Measurements from ENCODE around the gene DNAJC1.

The DNAJC1 gene

DNA sequence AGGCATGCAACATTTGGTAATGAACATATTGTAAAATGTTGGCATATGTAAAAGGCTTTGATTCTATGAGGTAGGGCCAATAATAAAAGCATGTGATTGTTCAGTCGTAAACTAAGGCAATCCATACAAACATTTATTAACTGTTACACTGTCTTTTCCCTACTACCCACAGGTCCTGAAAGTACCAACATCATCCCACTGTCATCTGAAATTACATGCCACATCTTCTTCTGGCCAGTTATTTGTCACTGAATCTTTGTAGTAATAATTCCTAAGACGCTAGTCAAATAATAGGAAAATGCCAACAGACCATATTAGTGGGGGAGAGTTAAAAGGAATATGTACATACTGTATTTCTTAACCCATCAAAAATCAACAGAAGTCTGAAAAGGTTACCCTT, 27.2 kb downstream of the DNAJC1 start:
- ChIA-PET POLR2A (no interaction called here), CTCF (interaction anchor here (0.7 kb wide), 1 partner anchor 356 kb away, joined by 3 read pairs; no protein-coding TSS in a partner anchor)
- Histone ChIP-seq H3K36me3 (ENCODE audit: control insufficient read depth in 2 of 2, insufficient read depth in 1 of 2, low read length in 2 of 2) (no peaks in the 10 kb centered on the region), H3K9me3 (ENCODE audit: control insufficient read depth, insufficient read depth, low read depth, low read length) (no peaks in the 10 kb centered on the region), H3K4me3 (ENCODE audit: low read depth, low read length) (no peak overlapping the region), H3K27ac (ENCODE audit: extremely low read depth, low read depth, low read length) (no peak overlapping the region), H3K4me1 (ENCODE audit: control insufficient read depth, insufficient read depth, low read length) (peaks cover 16% of the 10 kb centered on the region)
- TF ChIP-seq TCF7L2 (IDR thresholded peaks at IDR 0.05; ENCODE audit: borderline replicate concordance, low read depth, low read length) (no peak), FEZF1 (tag by site-specific recombination; IDR thresholded peaks at IDR 0.05) (0 out of 2 replicates have a peak, but pooled peaks have one; percentile 20)

DNA sequence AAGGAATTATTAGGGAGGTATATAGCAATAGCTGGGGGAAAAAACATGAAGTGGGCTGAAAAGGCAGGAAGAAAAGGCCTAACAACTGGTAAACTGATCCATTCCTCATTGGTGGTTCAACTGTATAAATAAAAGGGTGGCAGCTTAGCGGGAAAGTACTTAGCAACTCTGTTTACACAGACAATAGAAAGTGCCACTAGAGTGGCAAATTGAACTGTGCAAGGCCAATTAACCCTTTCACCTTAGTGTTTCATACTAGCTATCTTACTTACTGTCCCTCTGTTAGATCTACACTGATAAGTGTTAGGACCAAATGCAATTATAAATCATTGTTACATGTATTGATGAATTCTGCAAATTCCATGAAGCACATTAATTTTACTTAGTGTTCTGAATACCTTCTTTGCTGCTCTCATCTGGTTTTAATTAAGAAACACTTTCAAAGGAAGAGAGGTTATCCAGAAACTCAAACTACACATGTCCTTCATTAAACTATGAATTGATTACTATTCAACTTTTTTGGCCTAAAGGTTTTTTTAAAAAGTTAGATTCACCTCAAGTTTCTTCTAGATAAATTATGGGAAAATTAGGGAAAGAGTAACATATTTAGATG, 28.0 kb downstream of the DNAJC1 start:
- no peaks in the 10 kb centered on the region for H3K36me3 ChIP-seq (ENCODE audit: control insufficient read depth in 2 of 2, insufficient read depth in 1 of 2, low read length in 2 of 2)
- no peaks in the 10 kb centered on the region for H3K9me3 ChIP-seq (ENCODE audit: control insufficient read depth, insufficient read depth, low read depth, low read length)
- POLR2A ChIA-PET = no interaction called here
- no peak overlapping the region for H3K27ac ChIP-seq (ENCODE audit: extremely low read depth, low read depth, low read length)
- H3K4me1 ChIP-seq (ENCODE audit: control insufficient read depth, insufficient read depth, low read length) = peaks cover 16% of the 10 kb centered on the region
- CTCF ChIA-PET = no interaction called here
- no peak overlapping the region for H3K4me3 ChIP-seq (ENCODE audit: low read depth, low read length)
- 0 out of 2 replicates have a peak, but pooled peaks have one; percentile 18 for TF ChIP-seq ZNF335 (tag by site-specific recombination; conservative IDR thresholded peaks at IDR 0.05)
- TF ChIP-seq ZEB2 (tag by site-specific recombination; IDR thresholded peaks at IDR 0.05) = 0 out of 2 replicates have a peak, but pooled peaks have one; percentile 34
- no peak for TF ChIP-seq ZNF324 (tag by site-specific recombination; IDR thresholded peaks at IDR 0.05)
- TF ChIP-seq, protein P1, sequence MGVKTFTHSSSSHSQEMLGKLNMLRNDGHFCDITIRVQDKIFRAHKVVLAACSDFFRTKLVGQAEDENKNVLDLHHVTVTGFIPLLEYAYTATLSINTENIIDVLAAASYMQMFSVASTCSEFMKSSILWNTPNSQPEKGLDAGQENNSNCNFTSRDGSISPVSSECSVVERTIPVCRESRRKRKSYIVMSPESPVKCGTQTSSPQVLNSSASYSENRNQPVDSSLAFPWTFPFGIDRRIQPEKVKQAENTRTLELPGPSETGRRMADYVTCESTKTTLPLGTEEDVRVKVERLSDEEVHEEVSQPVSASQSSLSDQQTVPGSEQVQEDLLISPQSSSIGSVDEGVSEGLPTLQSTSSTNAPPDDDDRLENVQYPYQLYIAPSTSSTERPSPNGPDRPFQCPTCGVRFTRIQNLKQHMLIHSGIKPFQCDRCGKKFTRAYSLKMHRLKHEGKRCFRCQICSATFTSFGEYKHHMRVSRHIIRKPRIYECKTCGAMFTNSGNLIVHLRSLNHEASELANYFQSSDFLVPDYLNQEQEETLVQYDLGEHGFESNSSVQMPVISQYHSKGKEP (tag by site-specific recombination; IDR thresholded peaks at IDR 0.05) = peak; percentile 73
- TF ChIP-seq ZNF621 (tag by site-specific recombination; IDR thresholded peaks at IDR 0.05) = no peak
- 0 out of 2 replicates have a peak, but pooled peaks have one; percentile 44 for TF ChIP-seq ZNF561 (tag by site-specific recombination; IDR thresholded peaks at IDR 0.05; ENCODE audit: borderline replicate concordance)
- TF ChIP-seq ZNF366 (tag by site-specific recombination; conservative IDR thresholded peaks at IDR 0.05) = peak; percentile 31; the same call in 1 of the 2 replicates
- TF ChIP-seq ZFP69B (tag by site-specific recombination; IDR thresholded peaks at IDR 0.05) = no peak
- TF ChIP-seq ZNF24 (tag by site-specific recombination; IDR thresholded peaks at IDR 0.05) = 0 out of 2 replicates have a peak, but pooled peaks have one; percentile 23
- TF ChIP-seq, protein P2, sequence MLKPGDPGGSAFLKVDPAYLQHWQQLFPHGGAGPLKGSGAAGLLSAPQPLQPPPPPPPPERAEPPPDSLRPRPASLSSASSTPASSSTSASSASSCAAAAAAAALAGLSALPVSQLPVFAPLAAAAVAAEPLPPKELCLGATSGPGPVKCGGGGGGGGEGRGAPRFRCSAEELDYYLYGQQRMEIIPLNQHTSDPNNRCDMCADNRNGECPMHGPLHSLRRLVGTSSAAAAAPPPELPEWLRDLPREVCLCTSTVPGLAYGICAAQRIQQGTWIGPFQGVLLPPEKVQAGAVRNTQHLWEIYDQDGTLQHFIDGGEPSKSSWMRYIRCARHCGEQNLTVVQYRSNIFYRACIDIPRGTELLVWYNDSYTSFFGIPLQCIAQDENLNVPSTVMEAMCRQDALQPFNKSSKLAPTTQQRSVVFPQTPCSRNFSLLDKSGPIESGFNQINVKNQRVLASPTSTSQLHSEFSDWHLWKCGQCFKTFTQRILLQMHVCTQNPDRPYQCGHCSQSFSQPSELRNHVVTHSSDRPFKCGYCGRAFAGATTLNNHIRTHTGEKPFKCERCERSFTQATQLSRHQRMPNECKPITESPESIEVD (tag by site-specific recombination; IDR thresholded peaks at IDR 0.05) = peak; percentile 88
- TF ChIP-seq TCF7L2 (IDR thresholded peaks at IDR 0.05; ENCODE audit: borderline replicate concordance, low read depth, low read length) = peak; percentile 52; the same call in 1 of the 2 replicates
- TF ChIP-seq, protein P3, sequence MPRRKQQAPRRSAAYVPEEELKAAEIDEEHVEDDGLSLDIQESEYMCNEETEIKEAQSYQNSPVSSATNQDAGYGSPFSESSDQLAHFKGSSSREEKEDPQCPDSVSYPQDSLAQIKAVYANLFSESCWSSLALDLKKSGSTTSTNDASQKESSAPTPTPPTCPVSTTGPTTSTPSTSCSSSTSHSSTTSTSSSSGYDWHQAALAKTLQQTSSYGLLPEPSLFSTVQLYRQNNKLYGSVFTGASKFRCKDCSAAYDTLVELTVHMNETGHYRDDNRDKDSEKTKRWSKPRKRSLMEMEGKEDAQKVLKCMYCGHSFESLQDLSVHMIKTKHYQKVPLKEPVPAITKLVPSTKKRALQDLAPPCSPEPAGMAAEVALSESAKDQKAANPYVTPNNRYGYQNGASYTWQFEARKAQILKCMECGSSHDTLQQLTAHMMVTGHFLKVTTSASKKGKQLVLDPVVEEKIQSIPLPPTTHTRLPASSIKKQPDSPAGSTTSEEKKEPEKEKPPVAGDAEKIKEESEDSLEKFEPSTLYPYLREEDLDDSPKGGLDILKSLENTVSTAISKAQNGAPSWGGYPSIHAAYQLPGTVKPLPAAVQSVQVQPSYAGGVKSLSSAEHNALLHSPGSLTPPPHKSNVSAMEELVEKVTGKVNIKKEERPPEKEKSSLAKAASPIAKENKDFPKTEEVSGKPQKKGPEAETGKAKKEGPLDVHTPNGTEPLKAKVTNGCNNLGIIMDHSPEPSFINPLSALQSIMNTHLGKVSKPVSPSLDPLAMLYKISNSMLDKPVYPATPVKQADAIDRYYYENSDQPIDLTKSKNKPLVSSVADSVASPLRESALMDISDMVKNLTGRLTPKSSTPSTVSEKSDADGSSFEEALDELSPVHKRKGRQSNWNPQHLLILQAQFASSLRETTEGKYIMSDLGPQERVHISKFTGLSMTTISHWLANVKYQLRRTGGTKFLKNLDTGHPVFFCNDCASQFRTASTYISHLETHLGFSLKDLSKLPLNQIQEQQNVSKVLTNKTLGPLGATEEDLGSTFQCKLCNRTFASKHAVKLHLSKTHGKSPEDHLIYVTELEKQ (tag by site-specific recombination; IDR thresholded peaks at IDR 0.05; ENCODE audit: borderline replicate concordance) = peak; percentile 52; the same call in 1 of the 2 replicates
- peak; percentile 65 for TF ChIP-seq IKZF3 (tag by site-specific recombination; IDR thresholded peaks at IDR 0.05)
- no peak for TF ChIP-seq ZNF175 (tag by site-specific recombination; IDR thresholded peaks at IDR 0.05)
- TF ChIP-seq PRDM1 (tag by site-specific recombination; IDR thresholded peaks at IDR 0.05) = peak; percentile 77
- peak; percentile 83; the same call in 1 of the 2 replicates for TF ChIP-seq ZNF184 (tag by site-specific recombination; IDR thresholded peaks at IDR 0.05)
- no peak for TF ChIP-seq BCL11A (tag by site-specific recombination; IDR thresholded peaks at IDR 0.05; ENCODE audit: low read depth)
- TF ChIP-seq, protein P4, sequence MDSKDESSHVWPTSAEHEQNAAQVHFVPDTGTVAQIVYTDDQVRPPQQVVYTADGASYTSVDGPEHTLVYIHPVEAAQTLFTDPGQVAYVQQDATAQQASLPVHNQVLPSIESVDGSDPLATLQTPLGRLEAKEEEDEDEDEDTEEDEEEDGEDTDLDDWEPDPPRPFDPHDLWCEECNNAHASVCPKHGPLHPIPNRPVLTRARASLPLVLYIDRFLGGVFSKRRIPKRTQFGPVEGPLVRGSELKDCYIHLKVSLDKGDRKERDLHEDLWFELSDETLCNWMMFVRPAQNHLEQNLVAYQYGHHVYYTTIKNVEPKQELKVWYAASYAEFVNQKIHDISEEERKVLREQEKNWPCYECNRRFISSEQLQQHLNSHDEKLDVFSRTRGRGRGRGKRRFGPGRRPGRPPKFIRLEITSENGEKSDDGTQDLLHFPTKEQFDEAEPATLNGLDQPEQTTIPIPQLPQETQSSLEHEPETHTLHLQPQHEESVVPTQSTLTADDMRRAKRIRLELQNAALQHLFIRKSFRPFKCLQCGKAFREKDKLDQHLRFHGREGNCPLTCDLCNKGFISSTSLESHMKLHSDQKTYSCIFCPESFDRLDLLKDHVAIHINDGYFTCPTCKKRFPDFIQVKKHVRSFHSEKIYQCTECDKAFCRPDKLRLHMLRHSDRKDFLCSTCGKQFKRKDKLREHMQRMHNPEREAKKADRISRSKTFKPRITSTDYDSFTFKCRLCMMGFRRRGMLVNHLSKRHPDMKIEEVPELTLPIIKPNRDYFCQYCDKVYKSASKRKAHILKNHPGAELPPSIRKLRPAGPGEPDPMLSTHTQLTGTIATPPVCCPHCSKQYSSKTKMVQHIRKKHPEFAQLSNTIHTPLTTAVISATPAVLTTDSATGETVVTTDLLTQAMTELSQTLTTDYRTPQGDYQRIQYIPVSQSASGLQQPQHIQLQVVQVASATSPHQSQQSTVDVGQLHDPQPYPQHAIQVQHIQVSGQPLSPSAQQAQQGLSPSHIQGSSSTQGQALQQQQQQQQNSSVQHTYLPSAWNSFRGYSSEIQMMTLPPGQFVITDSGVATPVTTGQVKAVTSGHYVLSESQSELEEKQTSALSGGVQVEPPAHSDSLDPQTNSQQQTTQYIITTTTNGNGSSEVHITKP (tag by site-specific recombination; IDR thresholded peaks at IDR 0.05) = peak; percentile 62; the same call in 1 of the 2 replicates
- TF ChIP-seq SP2 (tag by site-specific recombination; IDR thresholded peaks at IDR 0.05) = peak; percentile 15; the same call in 1 of the 2 replicates
- TF ChIP-seq, protein P5, sequence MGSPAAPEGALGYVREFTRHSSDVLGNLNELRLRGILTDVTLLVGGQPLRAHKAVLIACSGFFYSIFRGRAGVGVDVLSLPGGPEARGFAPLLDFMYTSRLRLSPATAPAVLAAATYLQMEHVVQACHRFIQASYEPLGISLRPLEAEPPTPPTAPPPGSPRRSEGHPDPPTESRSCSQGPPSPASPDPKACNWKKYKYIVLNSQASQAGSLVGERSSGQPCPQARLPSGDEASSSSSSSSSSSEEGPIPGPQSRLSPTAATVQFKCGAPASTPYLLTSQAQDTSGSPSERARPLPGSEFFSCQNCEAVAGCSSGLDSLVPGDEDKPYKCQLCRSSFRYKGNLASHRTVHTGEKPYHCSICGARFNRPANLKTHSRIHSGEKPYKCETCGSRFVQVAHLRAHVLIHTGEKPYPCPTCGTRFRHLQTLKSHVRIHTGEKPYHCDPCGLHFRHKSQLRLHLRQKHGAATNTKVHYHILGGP (tag by site-specific recombination; IDR thresholded peaks at IDR 0.05) = 0 out of 2 replicates have a peak, but pooled peaks have one; percentile 17
- no peak for TF ChIP-seq ZNF530 (tag by site-specific recombination; IDR thresholded peaks at IDR 0.05; ENCODE audit: low read depth)
